Purkinje cell (primary cell): ENCODE data around the gene IL1RAPL2. TPM values are rescaled to one million over a fixed set of nuclear protein-coding genes. Genes with fewer than 3 reads are reported as not detected.

ENCODE experiments used
- polyA plus RNA-seq: library from polyadenylated mRNA; unstranded; fragments of >200 nt; fragmentation: Nextera tagmentation; gene quantifications from 2 replicates; pipeline ENCODE4 v1.2.1, GENCODE V29; 2014

IL1RAPL2 gene
- 14.8 and 16.1 TPM in 2 replicates for polyA plus RNA-seq

DNA sequence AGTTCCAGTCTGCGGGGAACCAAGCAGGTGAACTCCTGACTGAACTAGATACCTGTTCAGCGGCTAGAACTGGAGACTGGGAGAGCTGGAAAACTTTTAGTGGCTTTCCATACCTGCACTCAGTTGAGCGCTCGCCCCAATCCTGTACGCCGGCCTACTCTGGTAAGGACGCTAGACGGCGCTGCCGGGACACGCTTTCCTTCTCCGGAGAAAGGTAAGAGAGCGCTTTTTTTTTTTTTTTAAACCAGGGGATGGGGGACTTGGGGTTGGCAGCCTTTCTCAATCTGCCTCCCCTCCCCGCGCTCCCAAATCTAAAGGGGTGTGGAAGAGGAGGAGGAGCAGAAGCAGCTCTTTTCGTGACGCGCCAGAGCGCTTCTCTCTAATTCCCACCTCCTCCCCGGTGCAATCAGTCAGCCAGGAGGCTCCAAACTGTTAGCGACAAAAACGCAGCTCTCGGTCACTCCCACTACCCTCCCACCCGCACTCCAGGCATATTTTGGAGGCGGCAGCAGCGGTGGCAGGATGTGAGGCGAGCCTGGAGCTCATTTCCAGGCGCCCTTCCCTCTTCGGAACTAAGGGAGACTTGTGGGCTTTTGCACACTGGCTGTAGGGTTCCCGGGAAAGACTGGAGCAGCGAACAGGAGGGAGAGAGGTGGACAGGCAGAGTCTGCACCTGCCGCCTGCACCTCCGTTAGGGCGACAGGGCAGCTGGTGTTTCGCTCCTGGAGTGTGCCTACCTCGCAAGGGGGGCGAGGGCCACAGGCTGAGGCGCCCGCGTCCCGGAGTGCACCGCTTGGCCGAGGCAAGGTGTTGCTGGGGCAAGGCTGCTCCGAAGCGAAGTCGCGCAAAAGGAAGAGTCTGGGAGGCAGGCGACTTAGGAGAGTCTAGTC, at the start of gene IL1RAPL2:
Gene IL1RAPL2 (plus strand): TSS at position 409 of the 890 bp plus-strand sequence.

DNA sequence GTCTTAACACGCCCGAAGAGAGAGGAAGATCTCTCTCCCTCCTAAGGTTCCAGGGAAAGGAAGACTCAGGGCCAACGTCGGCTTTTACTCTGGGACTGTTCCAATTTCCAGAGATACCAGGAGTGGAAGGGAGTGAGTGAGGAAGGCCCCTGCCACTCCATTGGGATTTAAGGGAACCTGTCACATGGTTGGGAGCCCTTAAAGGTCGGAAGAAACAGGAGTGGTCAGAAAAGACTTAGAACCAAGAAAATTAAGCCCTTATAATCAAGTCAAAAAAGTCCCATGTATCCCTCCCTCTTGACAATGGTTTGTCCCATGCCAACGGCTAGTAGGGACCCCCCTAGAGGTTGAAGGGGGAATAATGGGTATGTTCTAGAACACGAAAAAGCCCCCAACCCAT, 654.6 kb downstream of the IL1RAPL2 start, which contains the start of gene TEX13A:
Gene TEX13A (minus strand): TSS at position 59 of the 400 bp plus-strand sequence. CDS start 297 bp downstream, outside the sequence.

